Suprapubic skin (tissue), 4 donors: ENCODE data around the gene SLCO1A2. TPM values are rescaled to one million over a fixed set of nuclear protein-coding genes. Genes with fewer than 3 reads are reported as not detected.

Experiments
- DNase-seq, 2 donors: peaks; one replicate each; pipeline ENCODE4 v3.0.0-alpha.2; 2019; ENCODE audit warnings: low spot score in 2 of 2
- H3K27ac ChIP-seq: fragments of 200-600 bp; sonication (generic); one replicate; pipeline ENCODE4 v1.5.1; 2019
- H3K27me3 ChIP-seq: fragments of 200-600 bp; sonication (generic); one replicate; pipeline ENCODE4 v1.5.1; 2019
- H3K36me3 ChIP-seq: fragments of 200-600 bp; sonication (generic); one replicate; pipeline ENCODE4 v1.5.1; 2019
- H3K4me1 ChIP-seq: fragments of 200-600 bp; sonication (generic); one replicate; pipeline ENCODE4 v1.5.1; 2019
- H3K4me3 ChIP-seq: fragments of 200-600 bp; sonication (generic); one replicate; pipeline ENCODE4 v1.5.1; 2019; ENCODE audit warnings: mild to moderate bottlenecking
- H3K9me3 ChIP-seq: fragments of 200-600 bp; sonication (generic); one replicate; pipeline ENCODE4 v1.5.1; 2019
- EP300 ChIP-seq: sonication (generic); formaldehyde crosslinking; IDR thresholded peaks from one replicate; pipeline ENCODE4 v1.6.1; 2017; ENCODE audit warnings: antibody characterized with exemption
- POLR2A ChIP-seq, 2 donors: fragments of 450-650 bp; IDR thresholded peaks; one replicate each; pipeline ENCODE4 v1.6.1; 2017; ENCODE audit warnings: antibody characterized with exemption in 2 of 2, mild to moderate bottlenecking in 2 of 2, moderate library complexity in 2 of 2
- POLR2AphosphoS5 ChIP-seq, 3 donors: sonication (generic); formaldehyde crosslinking; IDR thresholded peaks; one replicate each; pipeline ENCODE4 v1.6.1; 2017; ENCODE audit warnings: antibody characterized with exemption in 3 of 3
- WGBS: methylation state at CpG from one replicate; pipeline ENCODE4 v1.1.5; 2018; 5-methylcytosine and 5-hydroxymethylcytosine counted together
- total RNA-seq, 4 donors: library from RNA; depleted of rRNA; stranded (reverse); fragments of >200 nt; gene quantifications; one replicate each; pipeline ENCODE4 v1.1.0, GENCODE V29; 2016
- TF ChIP-seq, protein P1 (sequence below), 2 donors: fragments of 200-600 bp in 1 of 2; fragments of 450-650 bp in 1 of 2; sonication (generic) in 1 of 2; IDR thresholded peaks; one replicate each; pipeline ENCODE4 v1.5.1; 2016 to 2019; ENCODE audit warnings: antibody characterized with exemption in 2 of 2, mild to moderate bottlenecking in 1 of 2, moderate library complexity in 1 of 2

SLCO1A2 gene
- total RNA-seq, 4 donors from 2014 or later: not detected

DNA sequence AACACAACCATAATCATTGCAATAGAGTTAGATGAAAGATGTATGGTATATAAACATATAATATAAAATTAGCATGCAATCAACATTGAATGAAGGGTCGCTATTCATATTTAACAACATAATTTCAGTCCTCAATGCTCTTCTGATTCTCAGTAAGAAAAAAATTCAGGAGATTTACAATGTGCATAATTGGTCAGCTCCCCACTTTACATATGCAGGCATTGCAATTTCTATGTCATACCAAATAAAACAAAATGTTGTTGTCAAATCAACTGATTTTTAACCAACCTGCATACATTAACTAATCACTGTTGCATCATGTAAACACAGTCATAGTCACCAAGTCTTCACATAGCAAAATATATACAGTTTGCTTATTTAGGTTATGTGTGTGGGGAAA lies 5.2 kb upstream of the SLCO1A2 start:
- Histone ChIP-seq H3K36me3 (no peaks in the 10 kb centered on the region), H3K27me3 (no peaks in the 10 kb centered on the region), H3K9me3 (no peaks in the 10 kb centered on the region), H3K27ac (no peak overlapping the region), H3K4me3 (no peak overlapping the region), H3K4me1 (no peaks in the 10 kb centered on the region)
- 92% methylated on average over 1 of the region's 1 CpG for WGBS
- DNase-seq: no peak
- TF ChIP-seq EP300 (no peak), POLR2A (IDR thresholded peaks at IDR 0.05) (no peak), POLR2AphosphoS5 (IDR thresholded peaks at IDR 0.05) (no peak)
- TF ChIP-seq, protein P1, sequence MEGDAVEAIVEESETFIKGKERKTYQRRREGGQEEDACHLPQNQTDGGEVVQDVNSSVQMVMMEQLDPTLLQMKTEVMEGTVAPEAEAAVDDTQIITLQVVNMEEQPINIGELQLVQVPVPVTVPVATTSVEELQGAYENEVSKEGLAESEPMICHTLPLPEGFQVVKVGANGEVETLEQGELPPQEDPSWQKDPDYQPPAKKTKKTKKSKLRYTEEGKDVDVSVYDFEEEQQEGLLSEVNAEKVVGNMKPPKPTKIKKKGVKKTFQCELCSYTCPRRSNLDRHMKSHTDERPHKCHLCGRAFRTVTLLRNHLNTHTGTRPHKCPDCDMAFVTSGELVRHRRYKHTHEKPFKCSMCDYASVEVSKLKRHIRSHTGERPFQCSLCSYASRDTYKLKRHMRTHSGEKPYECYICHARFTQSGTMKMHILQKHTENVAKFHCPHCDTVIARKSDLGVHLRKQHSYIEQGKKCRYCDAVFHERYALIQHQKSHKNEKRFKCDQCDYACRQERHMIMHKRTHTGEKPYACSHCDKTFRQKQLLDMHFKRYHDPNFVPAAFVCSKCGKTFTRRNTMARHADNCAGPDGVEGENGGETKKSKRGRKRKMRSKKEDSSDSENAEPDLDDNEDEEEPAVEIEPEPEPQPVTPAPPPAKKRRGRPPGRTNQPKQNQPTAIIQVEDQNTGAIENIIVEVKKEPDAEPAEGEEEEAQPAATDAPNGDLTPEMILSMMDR (IDR thresholded peaks at IDR 0.05): no peak

DNA sequence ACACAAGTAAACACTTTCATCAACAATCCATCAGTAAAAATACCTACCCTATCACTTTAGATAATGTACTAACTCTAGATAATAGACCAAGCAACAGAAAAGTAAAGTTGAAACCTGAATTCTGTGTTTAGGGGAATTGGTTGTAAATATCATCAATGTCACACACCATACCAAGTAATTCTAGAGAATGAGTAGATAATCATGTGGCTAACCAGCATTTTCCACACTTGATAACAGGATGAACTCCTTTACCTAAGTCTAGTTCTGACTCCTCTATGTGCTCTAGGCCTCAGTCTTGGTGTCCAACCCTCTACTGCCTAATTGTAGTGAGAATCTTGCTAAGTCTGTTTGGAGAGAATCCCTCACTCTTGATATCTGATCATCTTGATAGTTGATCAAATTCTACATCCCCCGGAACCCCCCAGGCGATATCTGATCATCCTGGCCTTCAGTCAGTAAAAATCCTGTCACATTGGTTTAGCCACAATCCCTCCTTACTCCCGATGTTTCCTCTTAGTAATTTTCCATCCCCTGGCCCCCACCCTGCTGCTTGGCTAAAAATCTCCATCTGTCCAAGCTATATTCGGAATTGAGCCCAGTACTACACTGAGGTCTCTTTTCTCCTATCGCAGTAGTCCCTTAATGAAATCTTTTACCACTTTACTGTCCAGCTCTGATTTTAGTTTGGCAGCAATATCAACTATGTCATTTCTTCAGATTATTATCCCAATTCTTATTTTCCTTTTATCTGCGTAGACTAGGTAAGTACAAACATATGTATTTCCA lies 3.4 kb upstream of the SLCO1A2 start:
- Histone ChIP-seq H3K27me3 (no peaks in the 10 kb centered on the region), H3K36me3 (no peaks in the 10 kb centered on the region), H3K27ac (no peak overlapping the region), H3K9me3 (no peaks in the 10 kb centered on the region), H3K4me1 (no peaks in the 10 kb centered on the region), H3K4me3 (no peak overlapping the region)
- 90% methylated on average over 6 of the region's 6 CpGs for WGBS
- DNase-seq: no peak
- TF ChIP-seq, protein P1 (IDR thresholded peaks at IDR 0.05): no peak
- TF ChIP-seq POLR2A (IDR thresholded peaks at IDR 0.05) (no peak), EP300 (no peak), POLR2AphosphoS5 (IDR thresholded peaks at IDR 0.05) (no peak)

DNA sequence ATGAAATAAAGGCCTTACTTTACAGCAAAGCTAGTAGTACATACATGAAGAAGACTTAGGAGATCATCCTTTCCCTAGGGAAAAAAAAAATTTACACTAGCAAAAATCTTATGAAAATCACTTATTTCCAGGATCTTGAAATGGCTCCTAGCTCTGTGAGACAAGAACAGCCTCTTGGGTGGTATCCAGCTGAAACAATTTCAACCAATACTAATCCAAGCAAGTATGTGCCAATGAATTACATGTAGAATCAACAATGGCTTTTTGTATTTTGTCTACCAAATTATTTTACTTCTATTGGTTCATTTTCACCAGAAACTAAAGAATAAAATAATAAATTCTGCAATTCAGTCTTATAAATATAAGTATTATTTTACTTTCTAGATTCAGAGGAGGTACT lies 2.7 kb upstream of the SLCO1A2 start:
- no peaks in the 10 kb centered on the region for H3K36me3 ChIP-seq
- DNase-seq: no peak
- H3K9me3 ChIP-seq: no peaks in the 10 kb centered on the region
- no peak overlapping the region for H3K4me3 ChIP-seq
- TF ChIP-seq POLR2AphosphoS5 (IDR thresholded peaks at IDR 0.05): no peak
- no peak for TF ChIP-seq POLR2A (IDR thresholded peaks at IDR 0.05)
- TF ChIP-seq, protein P1 (IDR thresholded peaks at IDR 0.05): no peak
- TF ChIP-seq EP300: no peak
- H3K27ac ChIP-seq: no peak overlapping the region
- H3K4me1 ChIP-seq: no peaks in the 10 kb centered on the region
- H3K27me3 ChIP-seq: no peaks in the 10 kb centered on the region

DNA sequence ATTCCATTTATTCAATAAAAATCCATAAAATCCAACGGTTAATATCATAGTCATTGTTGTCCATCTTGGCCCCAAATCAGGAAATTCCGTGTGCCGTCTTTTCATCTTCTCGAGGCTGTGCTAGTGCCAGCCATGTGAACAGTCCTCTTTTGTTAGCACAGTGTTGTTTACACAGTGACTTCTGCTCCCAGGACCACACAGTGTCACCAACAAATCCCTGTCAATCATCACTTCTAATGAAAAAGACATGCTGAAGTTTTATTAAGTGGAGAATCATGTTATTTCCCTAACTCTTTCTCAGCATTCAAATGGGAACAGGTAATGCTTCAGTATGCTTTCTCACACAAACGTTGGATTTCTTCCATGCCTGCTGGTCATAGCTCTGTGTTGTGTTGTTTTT lies 1.9 kb upstream of the SLCO1A2 start:
- Histone ChIP-seq H3K27ac (no peak overlapping the region), H3K4me3 (no peak overlapping the region), H3K9me3 (no peaks in the 10 kb centered on the region), H3K27me3 (no peaks in the 10 kb centered on the region), H3K36me3 (no peaks in the 10 kb centered on the region), H3K4me1 (no peaks in the 10 kb centered on the region)
- 73% methylated on average over 5 of the region's 5 CpGs for WGBS
- TF ChIP-seq POLR2AphosphoS5 (IDR thresholded peaks at IDR 0.05): no peak
- TF ChIP-seq, protein P1 (IDR thresholded peaks at IDR 0.05): no peak
- TF ChIP-seq POLR2A (IDR thresholded peaks at IDR 0.05): no peak
- no peak for TF ChIP-seq EP300
- DNase-seq: no peak

DNA sequence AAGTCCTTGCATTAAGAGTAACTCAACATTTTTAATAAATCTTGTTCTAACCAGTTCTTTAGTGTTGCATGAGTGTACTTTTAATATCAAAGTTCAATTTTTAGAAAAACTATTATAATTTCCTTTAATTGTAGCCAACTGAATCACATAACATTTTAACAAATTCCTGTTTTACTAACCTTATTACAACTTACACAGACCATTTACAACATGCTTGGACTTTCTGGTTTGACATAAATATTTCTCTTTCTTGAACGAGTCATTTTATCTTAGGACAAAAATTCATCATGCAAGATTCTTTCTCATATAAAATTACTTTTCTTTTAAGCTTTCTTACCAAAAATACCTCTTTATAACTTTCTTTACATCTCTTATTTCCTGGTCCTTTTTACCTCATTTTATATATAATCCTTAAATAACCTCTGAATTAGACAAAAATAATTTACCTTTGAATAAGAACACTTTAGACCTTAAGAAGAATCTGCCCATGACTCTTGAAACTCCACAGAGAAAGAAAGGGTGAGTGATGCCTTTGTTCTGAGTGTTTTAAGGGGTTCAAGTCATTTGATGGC lies 3.9 kb downstream of the SLCO1A2 start:
- peaks cover 14% of the 10 kb centered on the region for H3K9me3 ChIP-seq
- TF ChIP-seq POLR2AphosphoS5 (IDR thresholded peaks at IDR 0.05) (no peak), EP300 (no peak), POLR2A (IDR thresholded peaks at IDR 0.05) (no peak)
- TF ChIP-seq, protein P1 (IDR thresholded peaks at IDR 0.05): no peak
- H3K4me1 ChIP-seq: no peaks in the 10 kb centered on the region
- no peaks in the 10 kb centered on the region for H3K27me3 ChIP-seq
- H3K36me3 ChIP-seq: no peaks in the 10 kb centered on the region
- H3K27ac ChIP-seq: no peak overlapping the region
- no peak overlapping the region for H3K4me3 ChIP-seq
- no peak for DNase-seq
- WGBS: 76% methylated on average over 1 of the region's 1 CpG
